Mononuclear cell (primary cell): ENCODE data around the gene SLC22A12. TPM values are rescaled to one million over a fixed set of nuclear protein-coding genes. Genes with fewer than 3 reads are reported as not detected.
"Not testable (repeated sequence)": the region's sequence is repeated elsewhere in the genome, so short reads cannot be mapped to it uniquely, and the experiment has no call there.

Experiments used
- H3K27me3 ChIP-seq: 2 replicates; pipeline ENCODE4 v1.6.0; 2011; ENCODE audit warnings: low read length, control low read depth; ENCODE audit not compliant: insufficient read depth
- H3K4me1 ChIP-seq: 2 replicates; pipeline ENCODE4 v1.5.1; 2011; ENCODE audit warnings: mild to moderate bottlenecking, low read length, control low read depth; ENCODE audit not compliant: insufficient read depth
- H3K4me3 ChIP-seq: 2 replicates; pipeline ENCODE4 v1.5.1; 2011; ENCODE audit warnings: mild to moderate bottlenecking, low read length, moderate library complexity
- H3K9me3 ChIP-seq: 2 replicates; pipeline ENCODE4 v1.5.1; 2011; ENCODE audit warnings: low read depth, mild to moderate bottlenecking, control low read depth, low read length
- total RNA-seq: library from RNA; depleted of rRNA; stranded (reverse); fragments of >200 nt; gene quantifications from one replicate; pipeline ENCODE4 v1.2.3, GENCODE V29; 2012

The SLC22A12 gene
- total RNA-seq, 1 donor, result not detected

GRCh38 chr11:64559351-64560138 lies 31.5 kb upstream of the SLC22A12 start:
- Histone ChIP-seq H3K9me3 (no peaks in the 10 kb centered on the region), H3K27me3 (no peaks in the 10 kb centered on the region), H3K4me3 (no peak overlapping the region), H3K4me1 (peaks cover 8% of the 10 kb centered on the region)

DNA sequence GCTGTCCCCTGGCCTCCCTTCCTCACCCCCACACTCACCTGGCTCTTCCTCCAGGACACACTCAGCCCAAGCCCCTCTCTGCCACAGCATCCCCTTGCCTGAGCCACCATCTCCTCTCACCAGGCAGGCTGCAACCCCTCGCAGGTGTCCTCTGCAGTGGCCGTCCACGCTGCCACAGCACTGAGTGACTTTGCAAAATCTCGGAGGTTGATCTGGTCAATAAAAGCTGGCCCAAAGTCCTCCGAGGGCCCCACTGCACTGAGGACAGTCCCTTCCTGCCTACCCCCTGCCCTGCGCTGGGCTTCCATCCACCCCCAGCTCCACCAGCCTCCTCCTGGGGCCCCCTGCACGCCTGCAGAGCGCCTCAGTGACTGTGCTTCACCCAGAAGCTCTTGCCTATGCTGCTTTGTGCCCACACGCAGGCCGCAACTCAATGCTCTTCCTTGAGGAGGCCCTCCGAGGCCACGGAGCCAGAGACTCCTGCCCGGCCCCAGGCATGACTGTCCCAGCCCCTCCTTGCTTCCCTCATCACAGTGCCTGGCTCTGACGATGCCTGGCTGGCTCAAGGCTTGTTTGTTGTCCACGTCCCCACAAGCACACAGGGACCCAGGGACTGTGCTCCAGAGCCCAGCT lies 30.8 kb upstream of the SLC22A12 start:
- H3K9me3 ChIP-seq, result no peaks in the 10 kb centered on the region
- H3K4me1 ChIP-seq, result peaks cover under 1% of the 10 kb centered on the region
- no peak overlapping the region for H3K4me3 ChIP-seq
- H3K27me3 ChIP-seq, result no peaks in the 10 kb centered on the region

DNA sequence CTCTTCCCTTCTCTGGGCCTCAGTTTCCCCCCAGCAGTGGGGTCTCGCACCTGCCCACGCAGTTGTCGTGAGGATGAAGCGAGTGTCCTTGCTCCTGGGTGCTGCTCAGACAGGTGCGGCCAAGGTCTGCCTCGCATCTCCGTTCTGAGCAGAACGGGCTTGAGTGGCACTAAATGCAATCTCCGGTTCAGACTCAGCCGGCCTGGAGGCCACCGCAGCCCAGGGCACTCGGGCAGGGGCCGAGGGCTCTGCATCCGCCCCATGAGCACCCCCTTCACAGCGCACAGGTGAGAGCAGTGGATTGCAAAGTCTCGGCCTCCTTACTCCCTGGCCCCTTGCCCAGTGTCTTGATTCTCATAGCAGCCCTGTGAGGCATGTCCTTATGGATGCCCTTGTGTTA lies 30.1 kb upstream of the SLC22A12 start:
- Histone ChIP-seq H3K9me3 (no peaks in the 10 kb centered on the region), H3K4me1 (no peaks in the 10 kb centered on the region), H3K27me3 (no peaks in the 10 kb centered on the region)

DNA sequence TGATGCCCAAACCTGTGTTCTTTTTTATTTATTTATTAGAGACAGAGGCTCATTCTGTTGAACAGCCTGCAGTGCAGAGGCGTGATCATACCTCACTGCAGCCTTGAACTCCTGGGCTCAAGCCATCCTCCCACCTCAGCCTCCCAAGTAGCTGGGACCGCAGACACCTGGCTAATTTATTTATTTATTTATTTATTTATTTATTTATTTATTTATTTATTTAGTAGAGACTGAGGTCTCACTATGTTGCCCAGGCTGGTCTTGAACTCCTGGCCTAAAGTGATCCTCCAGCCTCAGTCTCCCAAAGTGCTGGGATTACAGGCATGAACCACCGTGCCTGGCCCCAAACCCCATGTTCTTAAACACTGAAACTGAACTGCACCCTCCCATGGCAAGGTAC lies 29.6 kb upstream of the SLC22A12 start:
- not testable (repeated sequence) for H3K9me3 ChIP-seq, H3K4me1 ChIP-seq, H3K4me3 ChIP-seq, H3K27me3 ChIP-seq

More for the DNA sequence above, 30.1 kb upstream of the SLC22A12 start:
- no peak overlapping the region for H3K4me3 ChIP-seq

DNA sequence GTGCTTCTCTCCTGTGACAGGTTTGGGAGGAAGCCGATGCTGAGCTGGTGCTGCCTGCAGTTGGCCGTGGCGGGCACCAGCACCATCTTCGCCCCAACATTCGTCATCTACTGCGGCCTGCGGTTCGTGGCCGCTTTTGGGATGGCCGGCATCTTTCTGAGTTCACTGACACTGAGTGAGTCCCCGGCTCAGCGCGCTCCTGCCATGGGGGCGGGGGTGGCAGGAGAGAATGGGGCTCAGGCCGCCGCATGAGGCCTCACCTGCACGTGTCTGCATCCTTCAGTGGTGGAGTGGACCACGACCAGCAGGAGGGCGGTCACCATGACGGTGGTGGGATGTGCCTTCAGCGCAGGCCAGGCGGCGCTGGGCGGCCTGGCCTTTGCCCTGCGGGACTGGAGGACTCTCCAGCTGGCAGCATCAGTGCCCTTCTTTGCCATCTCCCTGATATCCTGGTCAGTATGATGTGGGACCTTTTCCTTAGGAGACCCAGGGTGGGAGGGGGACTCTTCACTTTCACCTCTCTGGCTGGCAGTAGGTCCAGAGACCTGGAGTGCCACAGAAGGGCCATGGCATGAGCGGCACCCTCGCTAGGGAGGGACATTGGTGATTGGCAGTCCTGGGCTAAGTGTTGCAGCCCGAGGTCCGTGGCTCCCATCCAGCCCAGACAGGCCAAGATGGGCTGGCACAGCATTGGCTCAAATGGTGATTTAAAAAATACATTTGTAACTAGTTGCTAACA lies 28.9 kb upstream of the SLC22A12 start:
- H3K27me3 ChIP-seq, result no peaks in the 10 kb centered on the region
- H3K9me3 ChIP-seq, result no peaks in the 10 kb centered on the region
- H3K4me3 ChIP-seq, result no peak overlapping the region
- H3K4me1 ChIP-seq, result no peaks in the 10 kb centered on the region

- Histone ChIP-seq H3K4me1 (no peaks in the 10 kb centered on the region), H3K27me3 (no peaks in the 10 kb centered on the region), H3K4me3 (no peak overlapping the region), H3K9me3 (no peaks in the 10 kb centered on the region)
Observed at GRCh38 chr11:64562723-64563351, 28.2 kb upstream of the SLC22A12 start.

- H3K4me1 ChIP-seq, result no peaks in the 10 kb centered on the region
- no peak overlapping the region for H3K4me3 ChIP-seq
- H3K9me3 ChIP-seq, result no peaks in the 10 kb centered on the region
- no peaks in the 10 kb centered on the region for H3K27me3 ChIP-seq
Observed at GRCh38 chr11:64563966-64564365, 27.1 kb upstream of the SLC22A12 start.

- H3K9me3 ChIP-seq, result no peaks in the 10 kb centered on the region
- H3K4me1 ChIP-seq, result no peaks in the 10 kb centered on the region
- H3K4me3 ChIP-seq, result no peak overlapping the region
- H3K27me3 ChIP-seq, result no peaks in the 10 kb centered on the region
Observed at GRCh38 chr11:64564419-64564818, 26.6 kb upstream of the SLC22A12 start.

- no peaks in the 10 kb centered on the region for H3K9me3 ChIP-seq
- no peak overlapping the region for H3K4me3 ChIP-seq
- H3K4me1 ChIP-seq, result no peaks in the 10 kb centered on the region
- no peaks in the 10 kb centered on the region for H3K27me3 ChIP-seq
Observed at GRCh38 chr11:64564947-64565889, 25.8 kb upstream of the SLC22A12 start.

- Histone ChIP-seq H3K9me3 (no peaks in the 10 kb centered on the region), H3K27me3 (no peaks in the 10 kb centered on the region), H3K4me1 (no peaks in the 10 kb centered on the region), H3K4me3 (no peak overlapping the region)
Observed at GRCh38 chr11:64566042-64566914, 24.7 kb upstream of the SLC22A12 start.

DNA sequence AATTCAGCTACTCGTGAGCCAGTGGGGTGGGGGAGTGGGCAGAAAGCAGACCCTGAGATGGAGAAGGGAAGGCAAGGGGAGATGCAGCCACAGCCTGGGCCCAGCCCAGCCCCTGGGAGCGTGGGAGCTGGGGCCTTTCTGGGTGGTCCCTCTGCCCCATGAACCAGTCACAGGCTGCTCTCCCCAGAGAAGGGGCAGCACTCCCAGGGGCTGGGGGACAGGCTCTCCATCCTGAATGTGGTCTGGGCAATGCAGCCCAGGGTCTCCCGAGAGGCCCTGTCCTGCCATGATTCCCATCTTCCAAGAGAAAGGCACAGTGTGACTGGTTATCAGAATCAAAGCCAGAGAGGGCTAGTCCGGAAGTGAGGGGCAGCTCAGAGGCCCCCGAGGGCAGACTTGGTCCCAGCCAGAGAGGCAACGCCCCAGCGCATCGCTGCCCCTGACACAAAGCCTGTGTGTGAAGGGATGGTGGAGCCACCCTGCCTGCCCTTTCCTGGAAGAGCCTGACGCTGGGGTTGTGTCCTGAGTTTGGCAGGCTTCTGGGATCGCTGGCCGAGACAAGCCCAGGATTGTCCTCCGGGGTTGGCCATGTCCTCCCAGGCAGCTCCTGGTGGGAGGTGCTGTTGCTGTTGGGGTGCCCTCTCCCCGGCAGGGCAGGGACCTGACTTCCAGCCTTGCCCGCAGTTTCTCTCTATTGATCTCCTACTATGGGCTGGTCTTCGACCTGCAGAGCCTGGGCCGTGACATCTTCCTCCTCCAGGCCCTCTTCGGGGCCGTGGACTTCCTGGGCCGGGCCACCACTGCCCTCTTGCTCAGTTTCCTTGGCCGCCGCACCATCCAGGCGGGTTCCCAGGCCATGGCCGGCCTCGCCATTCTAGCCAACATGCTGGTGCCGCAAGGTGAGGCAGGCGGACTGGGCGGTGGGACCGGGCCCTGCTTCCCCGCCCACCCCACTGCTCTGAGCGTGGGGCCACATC lies 23.8 kb upstream of the SLC22A12 start:
- Histone ChIP-seq H3K4me1 (no peaks in the 10 kb centered on the region), H3K27me3 (no peaks in the 10 kb centered on the region), H3K4me3 (no peak overlapping the region), H3K9me3 (no peaks in the 10 kb centered on the region)

DNA sequence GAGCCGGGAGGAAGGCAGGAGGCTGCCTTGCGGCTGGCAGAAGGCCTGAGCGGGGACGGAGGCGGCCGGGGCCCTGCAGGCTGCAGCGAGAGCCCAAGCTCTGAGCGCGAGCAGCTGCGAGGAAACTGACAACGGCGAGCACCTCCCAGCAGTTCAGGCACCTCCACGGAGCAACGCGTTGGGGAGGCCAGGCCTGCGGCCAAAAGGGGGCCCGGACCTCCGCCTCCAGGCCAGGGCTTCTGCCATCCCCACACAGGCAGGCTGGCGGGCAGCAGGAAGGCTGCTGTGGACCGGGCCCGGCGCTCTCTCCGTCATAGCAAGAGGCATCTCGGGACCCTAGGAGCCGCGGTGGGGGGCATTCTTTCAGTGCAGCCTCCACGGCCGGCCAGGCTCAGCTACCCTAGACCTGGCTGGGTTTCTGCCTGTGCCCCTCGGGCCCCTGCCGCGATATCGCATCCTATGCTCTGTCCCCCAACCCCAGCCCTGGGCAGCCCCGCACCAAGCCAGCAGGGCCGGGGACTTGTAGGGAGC lies 22.9 kb upstream of the SLC22A12 start:
- H3K9me3 ChIP-seq, result no peaks in the 10 kb centered on the region
- H3K27me3 ChIP-seq, result no peaks in the 10 kb centered on the region
- no peak overlapping the region for H3K4me3 ChIP-seq
- no peaks in the 10 kb centered on the region for H3K4me1 ChIP-seq
